Measurements from ENCODE around the gene DIRAS1.
"Not testable (repeated sequence)": the region's sequence is repeated elsewhere in the genome, so short reads cannot be mapped to it uniquely, and the experiment has no call there.

The DIRAS1 gene

DNA sequence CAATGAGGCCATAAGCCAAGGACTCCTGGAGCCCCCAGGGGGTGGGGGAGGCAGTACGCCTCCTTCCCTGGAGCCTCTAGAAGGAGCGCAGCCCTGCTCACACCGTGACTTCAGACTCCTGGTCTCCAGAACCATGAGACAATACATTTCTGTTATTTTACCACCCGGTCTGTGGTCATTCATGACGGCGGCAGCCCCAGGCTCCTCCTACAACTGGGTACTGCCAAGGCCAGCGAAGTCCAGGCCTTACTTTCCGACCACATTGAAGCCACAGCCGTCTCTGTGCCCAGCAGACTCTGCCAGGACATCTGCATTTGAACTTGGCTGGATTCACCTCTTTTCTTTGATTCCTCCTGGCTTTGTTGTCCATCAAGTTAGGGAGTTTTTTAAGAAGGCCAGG, 29.2 kb downstream of the DIRAS1 start:
- DNase-seq (ENCODE audit: insufficient read length, low spot score) (no peak), FAIRE-seq (no peak)
- TF ChIP-seq, protein P1, sequence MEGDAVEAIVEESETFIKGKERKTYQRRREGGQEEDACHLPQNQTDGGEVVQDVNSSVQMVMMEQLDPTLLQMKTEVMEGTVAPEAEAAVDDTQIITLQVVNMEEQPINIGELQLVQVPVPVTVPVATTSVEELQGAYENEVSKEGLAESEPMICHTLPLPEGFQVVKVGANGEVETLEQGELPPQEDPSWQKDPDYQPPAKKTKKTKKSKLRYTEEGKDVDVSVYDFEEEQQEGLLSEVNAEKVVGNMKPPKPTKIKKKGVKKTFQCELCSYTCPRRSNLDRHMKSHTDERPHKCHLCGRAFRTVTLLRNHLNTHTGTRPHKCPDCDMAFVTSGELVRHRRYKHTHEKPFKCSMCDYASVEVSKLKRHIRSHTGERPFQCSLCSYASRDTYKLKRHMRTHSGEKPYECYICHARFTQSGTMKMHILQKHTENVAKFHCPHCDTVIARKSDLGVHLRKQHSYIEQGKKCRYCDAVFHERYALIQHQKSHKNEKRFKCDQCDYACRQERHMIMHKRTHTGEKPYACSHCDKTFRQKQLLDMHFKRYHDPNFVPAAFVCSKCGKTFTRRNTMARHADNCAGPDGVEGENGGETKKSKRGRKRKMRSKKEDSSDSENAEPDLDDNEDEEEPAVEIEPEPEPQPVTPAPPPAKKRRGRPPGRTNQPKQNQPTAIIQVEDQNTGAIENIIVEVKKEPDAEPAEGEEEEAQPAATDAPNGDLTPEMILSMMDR (IDR thresholded peaks at IDR 0.05; ENCODE audit: insufficient read depth, missing control alignments) = no peak

GRCh38 chr19:2690856-2691255, 30.3 kb downstream of the DIRAS1 start:
- TF ChIP-seq, protein P1 (IDR thresholded peaks at IDR 0.05; ENCODE audit: insufficient read depth, missing control alignments) = no peak
- DNase-seq (ENCODE audit: insufficient read length, low spot score) (no peak), FAIRE-seq (no peak)

DNA sequence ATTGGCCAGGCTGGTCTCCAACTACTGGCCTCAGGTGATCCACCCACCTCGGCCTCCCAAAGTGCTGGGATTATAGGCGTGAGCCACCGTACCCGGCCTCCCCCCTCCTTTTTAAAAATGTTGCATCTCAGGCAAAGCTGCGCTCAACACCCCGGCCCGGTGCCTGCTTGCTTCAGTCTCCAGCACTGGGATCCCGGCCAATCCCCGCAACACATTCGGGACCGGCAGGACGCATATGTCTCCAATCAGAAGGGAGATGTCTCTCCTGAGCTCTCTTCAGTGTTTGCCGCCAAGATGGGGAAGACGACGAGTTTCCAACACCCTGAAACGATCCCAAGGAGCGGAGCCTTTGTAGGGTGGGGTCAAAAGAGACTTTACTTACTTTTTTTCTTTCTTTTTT, 34.8 kb downstream of the DIRAS1 start:
- TF ChIP-seq, protein P1 (IDR thresholded peaks at IDR 0.05; ENCODE audit: insufficient read depth, missing control alignments) = no peak
- FAIRE-seq (no peak), DNase-seq (ENCODE audit: insufficient read length, low spot score) (no peak)

DNA sequence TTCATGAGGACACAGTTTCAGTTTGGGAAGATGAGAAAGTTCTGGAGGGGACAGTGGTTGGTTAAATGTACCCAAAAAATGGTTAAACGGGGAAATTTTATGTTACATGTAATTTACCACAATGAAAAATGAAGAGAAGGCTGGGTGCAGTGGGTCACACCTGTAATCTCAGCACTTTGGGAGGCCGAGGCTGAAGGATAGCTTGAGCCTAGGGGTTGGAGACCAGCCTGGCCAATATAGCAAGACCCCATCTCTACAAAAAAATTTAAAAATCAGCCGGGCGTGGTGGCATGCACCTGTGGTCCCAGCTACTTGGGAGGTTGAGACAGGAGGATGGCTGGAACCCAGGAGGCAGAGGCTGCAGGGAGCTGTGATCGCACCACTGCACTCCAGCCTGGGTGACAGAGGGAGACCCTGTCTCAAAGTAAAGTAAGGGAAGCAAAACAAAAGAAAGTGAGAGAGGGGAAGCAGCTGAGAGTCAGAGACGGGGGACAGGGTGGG, 35.9 kb downstream of the DIRAS1 start:
- DNase-seq (ENCODE audit: insufficient read length, low spot score) (no peak), FAIRE-seq (no peak)
- TF ChIP-seq, protein P1 (IDR thresholded peaks at IDR 0.05; ENCODE audit: insufficient read depth, missing control alignments) = no peak

DNA sequence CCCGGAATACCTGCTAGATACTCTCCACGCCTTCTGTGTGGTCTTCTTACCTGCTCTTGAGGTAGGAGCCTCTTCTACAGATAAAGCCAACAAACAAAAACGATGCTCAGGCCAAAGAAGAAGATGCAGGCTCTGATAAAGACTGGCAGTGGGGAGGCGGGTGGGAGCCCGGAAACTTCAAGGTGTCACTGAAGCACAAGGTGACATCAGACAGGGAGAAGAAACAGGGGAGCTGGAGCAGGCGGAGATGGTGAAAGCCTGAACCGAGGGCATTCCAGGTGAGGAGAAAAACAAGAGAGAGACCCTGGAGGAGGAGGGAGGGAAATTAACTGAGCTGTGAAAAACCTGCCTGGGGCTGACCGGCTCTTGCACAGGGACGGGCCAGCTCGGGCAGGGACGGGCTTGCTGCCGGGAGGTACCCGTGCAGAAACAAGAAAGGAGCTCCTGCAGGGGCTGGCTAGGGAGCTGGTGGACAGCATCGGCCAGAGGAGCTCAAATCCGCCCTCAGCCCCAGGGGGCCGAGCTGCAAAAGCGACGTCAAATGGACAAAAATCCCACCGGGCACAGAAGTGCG, 37.7 kb downstream of the DIRAS1 start:
- DNase-seq (ENCODE audit: insufficient read length, low spot score) (no peak), FAIRE-seq (no peak)
- TF ChIP-seq, protein P1 (IDR thresholded peaks at IDR 0.05; ENCODE audit: insufficient read depth, missing control alignments) = no peak

GRCh38 chr19:2680808-2681207, 40.4 kb downstream of the DIRAS1 start:
- DNase-seq (ENCODE audit: insufficient read length, low spot score) = no peak
- FAIRE-seq = no peak
- TF ChIP-seq, protein P1 (IDR thresholded peaks at IDR 0.05; ENCODE audit: insufficient read depth, missing control alignments) = no peak

GRCh38 chr19:2679439-2679838, 41.7 kb downstream of the DIRAS1 start:
- no peak for DNase-seq (ENCODE audit: insufficient read length, low spot score)
- FAIRE-seq = no peak
- TF ChIP-seq, protein P1 (IDR thresholded peaks at IDR 0.05; ENCODE audit: insufficient read depth, missing control alignments) = no peak

DNA sequence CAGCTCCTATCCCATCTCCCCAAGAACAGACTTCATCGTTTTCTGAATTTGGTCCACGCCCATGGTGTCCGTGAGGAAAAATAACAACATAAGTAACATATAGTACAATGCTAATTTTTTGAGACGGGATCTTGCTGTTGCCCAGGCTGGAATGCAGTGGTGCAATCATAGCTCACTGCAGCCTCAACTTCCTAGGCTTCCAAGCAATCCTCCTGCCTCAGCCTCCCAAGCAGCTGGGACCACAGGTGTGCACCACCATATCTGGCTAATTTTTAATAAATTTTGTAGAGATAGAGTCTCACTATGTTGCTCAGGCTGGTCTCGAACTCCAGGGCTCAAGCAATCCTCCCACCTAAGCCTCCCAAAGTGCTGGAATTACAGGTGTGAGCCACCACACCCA, 42.2 kb downstream of the DIRAS1 start:
- not testable (repeated sequence) for DNase-seq (ENCODE audit: insufficient read length, low spot score)

More for the DNA sequence above, 42.2 kb downstream of the DIRAS1 start:
- not testable (repeated sequence) for FAIRE-seq

All from D721Med (cell line).